Measurements from ENCODE around the gene CDKN2AIPNL. TPM values are rescaled to one million over a fixed set of nuclear protein-coding genes. Genes with fewer than 3 reads are reported as not detected.
A peak's percentile ranks its signal among the peaks of the same experiment; 100 is the strongest.

The CDKN2AIPNL gene
- total and polyA plus RNA-seq, 2 of the 8 experiments (the other 6 are each of a cell fraction or from before 2014, with no cell fraction given) = 40.0 to 56.3 TPM

- no peak for TF ChIP-seq CHD7 (IDR thresholded peaks at IDR 0.05; ENCODE audit: insufficient replicate concordance, low read length)
- TF ChIP-seq SIN3A (conservative IDR thresholded peaks at IDR 0.05 in 1 of 2, IDR thresholded peaks at IDR 0.05 in 1 of 2; ENCODE audit: low read depth in 1 of 2, low read length in 2 of 2) = peak; percentile 56 to 63; a peak in 2 of 4 replicates
- no peak for TF ChIP-seq ASH2L (IDR thresholded peaks at IDR 0.05; ENCODE audit: low read length)
- TF ChIP-seq TAF7 (optimal IDR thresholded peaks at IDR 0.05; ENCODE audit: borderline replicate concordance, low read depth, low read length) = peak; percentile 57
- TF ChIP-seq CREB1 (IDR thresholded peaks at IDR 0.05) = peak; percentile 94
- TF ChIP-seq EGR1 (IDR thresholded peaks at IDR 0.05; ENCODE audit: borderline replicate concordance, low read depth, low read length) = peak; percentile 85
- TF ChIP-seq RBBP5 (IDR thresholded peaks at IDR 0.05; ENCODE audit: borderline replicate concordance, low read depth, low read length) = no peak; the same call in 1 of the 2 replicates
- no peak for TF ChIP-seq HDAC2 (IDR thresholded peaks at IDR 0.05; ENCODE audit: borderline replicate concordance in 1 of 2, low read depth in 2 of 2, low read length in 2 of 2)
- TF ChIP-seq SP2 (IDR thresholded peaks at IDR 0.05; ENCODE audit: low read length) = no peak
Observed at GRCh38 chr5:134370871-134371833, 40.5 kb downstream of the CDKN2AIPNL start, which contains the start of gene UBE2B (continued).
